Left ventricle myocardium inferior (tissue), 1 donor: ENCODE measurements around the gene STPG1. TPM values are rescaled to one million over a fixed set of nuclear protein-coding genes. Genes with fewer than 3 reads are reported as not detected.

ENCODE experiments used
- DNase-seq: peaks from one replicate; pipeline ENCODE4 v3.0.0-alpha.2; 2020
- H3K27ac ChIP-seq: fragments of 200-600 bp; replicated peaks from 2 replicates; pipeline ENCODE4 v1.8.0; 2021
- H3K27me3 ChIP-seq: fragments of 200-600 bp; 2 replicates; pipeline ENCODE4 v1.8.0; 2021; ENCODE audit warnings: low read depth
- H3K36me3 ChIP-seq: fragments of 200-600 bp; 2 replicates; pipeline ENCODE4 v1.8.0; 2021
- H3K4me1 ChIP-seq: fragments of 200-600 bp; 2 replicates; pipeline ENCODE4 v1.8.0; 2021
- H3K4me3 ChIP-seq: fragments of 200-600 bp; 2 replicates; pipeline ENCODE4 v1.8.0; 2021; ENCODE audit warnings: mild to moderate bottlenecking, moderate library complexity
- H3K9me3 ChIP-seq: fragments of 200-600 bp; replicated peaks from 2 replicates; pipeline ENCODE4 v1.8.0; 2021
- intact Hi-C: fragments of 100-400 bp; cut with micrococcal nuclease; formaldehyde crosslinking; loops from one replicate; pipeline ENCODE4 v1.11.0; 2022
- total RNA-seq: library from RNA; stranded (reverse); fragmentation: NEBNext Ultra II Directional; extraction: Animal tissue kit (Norgen Biotek cat#: 25700); gene quantifications from one replicate; pipeline ENCODE4 v1.2.1, GENCODE V29; 2021
- TF ChIP-seq, protein P1 (sequence below): fragments of 200-600 bp; IDR thresholded peaks from 2 replicates; pipeline ENCODE4 v1.8.0; 2021; ENCODE audit warnings: antibody characterized with exemption, mild to moderate bottlenecking, borderline replicate concordance
- donor health status: DM: no; HTN: yes; CAD: no; lungs with severe emphysema.

STPG1 gene
- total RNA-seq, 1 donor from 2014 or later, result 4.9 TPM

DNA sequence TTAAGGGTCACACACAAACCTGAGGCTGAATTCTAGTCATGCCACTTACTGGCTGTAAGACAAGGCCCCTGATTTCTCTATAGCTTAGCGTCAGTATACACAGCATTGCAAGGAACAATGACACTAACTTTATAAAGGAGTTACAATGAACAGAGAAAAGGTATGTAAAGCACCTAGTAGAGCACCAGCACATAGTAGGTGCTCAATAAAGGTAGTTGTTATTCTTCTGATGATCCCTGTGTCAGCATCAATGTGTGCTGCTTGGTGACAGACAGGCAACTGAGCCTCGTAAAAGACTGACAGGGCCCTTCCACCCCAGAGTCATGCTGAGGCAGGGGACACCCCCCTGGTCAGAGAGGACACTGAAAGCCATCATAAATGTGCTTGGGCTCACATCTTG lies 51.2 kb downstream of the STPG1 start:
- H3K9me3 ChIP-seq, result no peaks in the 10 kb centered on the region
- H3K4me3 ChIP-seq, result no peak overlapping the region
- no peaks in the 10 kb centered on the region for H3K27me3 ChIP-seq
- TF ChIP-seq, protein P1, sequence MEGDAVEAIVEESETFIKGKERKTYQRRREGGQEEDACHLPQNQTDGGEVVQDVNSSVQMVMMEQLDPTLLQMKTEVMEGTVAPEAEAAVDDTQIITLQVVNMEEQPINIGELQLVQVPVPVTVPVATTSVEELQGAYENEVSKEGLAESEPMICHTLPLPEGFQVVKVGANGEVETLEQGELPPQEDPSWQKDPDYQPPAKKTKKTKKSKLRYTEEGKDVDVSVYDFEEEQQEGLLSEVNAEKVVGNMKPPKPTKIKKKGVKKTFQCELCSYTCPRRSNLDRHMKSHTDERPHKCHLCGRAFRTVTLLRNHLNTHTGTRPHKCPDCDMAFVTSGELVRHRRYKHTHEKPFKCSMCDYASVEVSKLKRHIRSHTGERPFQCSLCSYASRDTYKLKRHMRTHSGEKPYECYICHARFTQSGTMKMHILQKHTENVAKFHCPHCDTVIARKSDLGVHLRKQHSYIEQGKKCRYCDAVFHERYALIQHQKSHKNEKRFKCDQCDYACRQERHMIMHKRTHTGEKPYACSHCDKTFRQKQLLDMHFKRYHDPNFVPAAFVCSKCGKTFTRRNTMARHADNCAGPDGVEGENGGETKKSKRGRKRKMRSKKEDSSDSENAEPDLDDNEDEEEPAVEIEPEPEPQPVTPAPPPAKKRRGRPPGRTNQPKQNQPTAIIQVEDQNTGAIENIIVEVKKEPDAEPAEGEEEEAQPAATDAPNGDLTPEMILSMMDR, result no peak
- no peak for DNase-seq
- intact Hi-C loops, result no loop called here
- no peak overlapping the region for H3K27ac ChIP-seq
- H3K36me3 ChIP-seq, result peaks cover 24% of the 10 kb centered on the region
- H3K4me1 ChIP-seq, result peaks cover 12% of the 10 kb centered on the region

DNA sequence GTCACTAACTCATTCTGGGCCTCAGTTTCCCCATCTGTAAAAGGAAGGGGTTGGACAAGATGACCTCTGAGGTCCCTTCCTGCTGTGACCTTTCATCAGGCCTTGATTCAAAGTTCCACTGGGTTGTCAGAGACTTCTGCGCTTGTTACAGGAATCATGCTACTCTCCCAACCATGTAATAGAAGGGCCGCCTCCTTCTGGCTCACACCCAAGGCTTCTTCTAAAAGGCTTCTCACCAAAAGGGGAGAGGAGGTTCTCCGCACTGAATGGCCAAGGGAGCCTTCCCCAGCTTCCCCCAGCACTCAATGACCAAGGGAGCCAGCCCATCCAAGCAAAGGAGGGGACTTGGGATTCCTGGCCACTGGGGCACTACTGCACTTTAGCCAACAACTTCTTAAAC lies 51.8 kb downstream of the STPG1 start:
- Histone ChIP-seq H3K27ac (no peak overlapping the region), H3K4me3 (no peak overlapping the region), H3K27me3 (no peaks in the 10 kb centered on the region), H3K36me3 (peaks cover 19% of the 10 kb centered on the region), H3K4me1 (peaks cover 12% of the 10 kb centered on the region), H3K9me3 (no peaks in the 10 kb centered on the region)
- TF ChIP-seq, protein P1, result no peak
- DNase-seq, result no peak
- intact Hi-C loops, result no loop called here

DNA sequence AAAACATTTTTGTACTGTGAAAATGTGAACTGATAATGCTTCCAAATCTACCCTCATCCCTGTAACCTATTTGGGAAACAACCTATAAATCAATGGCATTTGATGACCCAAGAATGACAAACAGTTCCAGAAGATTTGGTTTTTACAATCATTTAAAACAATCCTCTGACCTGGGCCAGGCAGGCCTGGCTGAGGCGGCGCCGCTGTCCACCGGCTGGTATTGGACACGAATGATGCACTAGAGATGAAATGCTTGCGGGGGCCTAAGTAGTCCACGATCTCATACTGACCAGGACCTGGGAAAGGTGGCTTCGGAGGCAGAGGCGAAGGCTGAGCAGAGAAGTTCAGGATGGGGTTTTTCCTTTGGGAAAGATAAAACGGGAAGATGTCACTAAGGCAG lies 52.9 kb downstream of the STPG1 start:
- no peaks in the 10 kb centered on the region for H3K9me3 ChIP-seq
- no peak for DNase-seq
- TF ChIP-seq, protein P1, result no peak

DNA sequence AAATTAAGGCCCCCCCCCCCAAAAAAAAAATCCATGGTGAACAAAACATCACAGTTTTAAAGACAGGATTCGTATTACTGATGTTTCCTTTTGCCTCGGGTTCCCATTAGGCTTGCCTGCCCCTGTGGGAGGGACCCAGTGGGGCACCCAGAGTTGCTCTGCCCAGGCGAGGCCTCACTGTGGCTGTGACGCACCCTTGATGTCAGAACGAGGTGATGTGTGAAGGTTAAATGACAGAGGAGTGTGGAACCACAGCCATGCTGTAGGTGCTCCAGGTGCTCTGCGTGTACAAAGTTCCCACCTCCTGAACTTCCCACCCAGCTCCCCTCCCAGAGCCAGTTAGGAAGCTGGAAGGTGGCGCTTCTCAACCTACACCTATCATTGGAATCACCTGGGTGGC lies 56.5 kb downstream of the STPG1 start:
- TF ChIP-seq, protein P1, result no peak
- Histone ChIP-seq H3K9me3 (no peaks in the 10 kb centered on the region), H3K36me3 (peaks cover 16% of the 10 kb centered on the region), H3K4me3 (no peak overlapping the region), H3K27ac (no peak overlapping the region), H3K4me1 (no peaks in the 10 kb centered on the region), H3K27me3 (no peaks in the 10 kb centered on the region)
- intact Hi-C loops, result no loop called here
- no peak for DNase-seq

More for the DNA sequence above, 52.9 kb downstream of the STPG1 start:
- intact Hi-C loops, result no loop called here
- no peak overlapping the region for H3K4me3 ChIP-seq
- peaks cover 16% of the 10 kb centered on the region for H3K36me3 ChIP-seq
- H3K27ac ChIP-seq, result no peak overlapping the region
- no peaks in the 10 kb centered on the region for H3K27me3 ChIP-seq
- H3K4me1 ChIP-seq, result peaks cover 12% of the 10 kb centered on the region

DNA sequence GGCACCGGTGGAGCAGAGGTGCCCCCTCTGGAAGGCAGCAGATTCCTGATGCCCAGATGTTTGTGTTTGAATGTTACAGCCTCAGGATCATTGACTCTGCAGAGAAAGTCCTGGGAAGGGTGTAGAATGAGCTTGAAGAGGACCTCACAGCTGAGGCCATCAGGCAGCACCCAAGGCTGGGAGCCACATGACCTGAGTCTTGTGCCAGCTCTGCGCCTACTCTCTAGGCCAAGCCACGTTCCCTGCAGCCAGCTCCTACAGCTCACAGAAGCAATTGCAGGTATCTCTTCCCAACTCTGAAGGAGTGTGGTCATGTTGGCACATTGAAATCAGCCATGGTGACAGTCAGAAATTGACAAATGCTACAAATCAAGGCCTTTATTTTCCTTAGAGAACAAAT lies 58.1 kb downstream of the STPG1 start:
- H3K4me1 ChIP-seq, result no peaks in the 10 kb centered on the region
- intact Hi-C loops, result no loop called here
- H3K27me3 ChIP-seq, result no peaks in the 10 kb centered on the region
- peaks cover 16% of the 10 kb centered on the region for H3K36me3 ChIP-seq
- no peak overlapping the region for H3K27ac ChIP-seq
- no peak overlapping the region for H3K4me3 ChIP-seq
- no peak for DNase-seq
- no peaks in the 10 kb centered on the region for H3K9me3 ChIP-seq
- TF ChIP-seq, protein P1, result no peak

DNA sequence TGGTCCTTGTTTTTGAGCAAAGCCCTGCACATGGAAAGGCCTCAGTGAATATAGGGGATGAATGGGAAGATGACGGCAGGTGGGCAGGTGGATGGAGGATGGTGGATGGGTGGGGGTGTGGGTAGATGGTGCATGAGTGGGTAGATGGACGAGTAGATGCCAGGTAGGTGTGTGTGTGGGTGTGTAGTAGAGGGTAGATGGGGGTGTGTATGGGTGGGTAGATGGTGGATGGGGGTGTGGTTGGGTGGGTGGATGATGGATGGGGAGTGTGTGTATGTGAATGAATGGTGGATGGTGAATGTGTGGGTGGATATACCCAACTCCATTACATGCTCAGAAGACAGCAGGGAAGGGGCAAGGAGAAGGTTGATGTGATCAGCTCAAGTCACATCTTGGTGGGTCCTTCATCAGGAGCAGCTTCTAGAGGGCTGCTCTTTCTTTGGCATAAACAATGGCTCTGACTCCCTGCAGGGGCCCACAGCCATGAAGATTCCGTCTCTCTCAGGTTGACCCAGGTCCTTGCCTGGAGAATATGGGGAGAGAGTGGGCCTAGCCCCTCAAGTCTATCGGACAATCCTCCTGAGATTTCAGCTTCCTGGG lies 60.2 kb downstream of the STPG1 start:
- Histone ChIP-seq H3K36me3 (peaks cover 8% of the 10 kb centered on the region), H3K9me3 (no peaks in the 10 kb centered on the region), H3K4me3 (no peak overlapping the region), H3K27ac (no peak overlapping the region), H3K4me1 (no peaks in the 10 kb centered on the region), H3K27me3 (no peaks in the 10 kb centered on the region)
- DNase-seq, result no peak
- TF ChIP-seq, protein P1, result no peak
- intact Hi-C loops, result no loop called here
